Right cardiac atrium (tissue), 5 donors: Measurements from ENCODE around the gene BCAS1. TPM values are rescaled to one million over a fixed set of nuclear protein-coding genes. Genes with fewer than 3 reads are reported as not detected.
A peak's percentile ranks its signal among the peaks of the same experiment; 100 is the strongest.

Source experiments
- ATAC-seq, 2 donors: fragments of 200-7000 bp; cut with Tn5 transposase; one replicate each; pipeline versions ENCODE4 v1.8.0 to v1.9.1; 2020; ENCODE audit warnings: moderate library complexity in 2 of 2, mild to moderate bottlenecking in 1 of 2
- DNase-seq, 3 donors: peaks; one replicate each; pipeline ENCODE4 v3.0.0-alpha.2; 2020
- H3K27ac ChIP-seq: one replicate; pipeline ENCODE4 v1.5.1; 2013; ENCODE audit warnings: mild to moderate bottlenecking, low read length, control low read depth, moderate library complexity
- H3K27me3 ChIP-seq: one replicate; pipeline ENCODE4 v1.6.1; 2013; ENCODE audit not compliant: control insufficient read depth, insufficient read depth
- H3K4me1 ChIP-seq: one replicate; pipeline ENCODE4 v1.6.1; 2013; ENCODE audit warnings: low read length; ENCODE audit not compliant: control insufficient read depth, insufficient read depth
- H3K4me3 ChIP-seq: one replicate; pipeline ENCODE4 v1.5.1; 2013; ENCODE audit warnings: low read length, control low read depth
- H3K9me3 ChIP-seq: one replicate; pipeline ENCODE4 v1.6.1; 2013; ENCODE audit warnings: low read length; ENCODE audit not compliant: control insufficient read depth
- WGBS: extraction: QIAGEN DNeasy Blood & Tissue Kit; methylation state at CpG from one replicate; pipeline ENCODE4 v1.1.7; 2013; 5-methylcytosine and 5-hydroxymethylcytosine counted together
- intact Hi-C, 4 donors: fragments of 100-400 bp; cut with DNase I; formaldehyde crosslinking; loops; one replicate each; pipeline versions ENCODE4 v1.11.0 to v1.14.0; 2022 to 2023
- polyA plus RNA-seq: library from polyadenylated mRNA; stranded (reverse); fragments of 200-250 nt; gene quantifications from one replicate; pipeline ENCODE4 v1.2.3, GENCODE V29; 2013
- total RNA-seq, 4 donors: library from RNA; stranded (reverse); fragmentation: NEBNext Ultra II Directional; extraction: Animal tissue kit (Norgen Biotek cat#: 25700); gene quantifications; one replicate each; pipeline ENCODE4 v1.2.1, GENCODE V29; 2021
- donor health status: healthy with polysubstance abuse.
- donor health status: DM: no; HTN: yes; CAD: no.
- donor health status: DM: no; HTN: no; CAD: no.
- donor health status: DM: no; HTN: yes; CAD: no; lungs with severe emphysema.
- donor health status: DM: yes; HTN: yes; CAD: no.

Gene BCAS1
- total and polyA plus RNA-seq, 5 donors = 0.18 TPM; not detected in 3

GRCh38 chr20:54086507-54087039, 16.2 kb upstream of the BCAS1 start:
- no peaks in the 10 kb centered on the region for H3K9me3 ChIP-seq
- DNase-seq = no peak
- no peaks in the 10 kb centered on the region for H3K4me1 ChIP-seq
- H3K27me3 ChIP-seq = no peaks in the 10 kb centered on the region
- H3K27ac ChIP-seq = no peak overlapping the region
- no peak overlapping the region for H3K4me3 ChIP-seq
- ATAC-seq = peak; percentile 38 to 40
- intact Hi-C loops = no loop called here
- 56% methylated on average over 12 of the region's 12 CpGs for WGBS

GRCh38 chr20:54085910-54086309, 15.5 kb upstream of the BCAS1 start:
- H3K4me3 ChIP-seq = no peak overlapping the region
- H3K4me1 ChIP-seq = no peaks in the 10 kb centered on the region
- 80% methylated on average over 3 of the region's 3 CpGs for WGBS
- ATAC-seq (no peak), DNase-seq (no peak)
- H3K9me3 ChIP-seq = no peaks in the 10 kb centered on the region
- intact Hi-C loops = no loop called here
- H3K27me3 ChIP-seq = no peaks in the 10 kb centered on the region
- H3K27ac ChIP-seq = no peak overlapping the region

- WGBS = 87% methylated on average over 1 of the region's 1 CpG
- intact Hi-C loops = no loop called here
- no peak for ATAC-seq
Measured at GRCh38 chr20:54085425-54085824, 15.0 kb upstream of the BCAS1 start.

GRCh38 chr20:54084727-54085388, 14.5 kb upstream of the BCAS1 start:
- H3K27me3 ChIP-seq = no peaks in the 10 kb centered on the region
- DNase-seq (no peak), ATAC-seq (no peak)
- intact Hi-C loops = no loop called here
- H3K27ac ChIP-seq = no peak overlapping the region
- WGBS = 72% methylated on average over 5 of the region's 5 CpGs
- H3K9me3 ChIP-seq = no peaks in the 10 kb centered on the region
- no peaks in the 10 kb centered on the region for H3K4me1 ChIP-seq
- no peak overlapping the region for H3K4me3 ChIP-seq

More at GRCh38 chr20:54085425-54085824, 15.0 kb upstream of the BCAS1 start:
- no peaks in the 10 kb centered on the region for H3K4me1 ChIP-seq
- H3K27ac ChIP-seq = no peak overlapping the region
- H3K27me3 ChIP-seq = no peaks in the 10 kb centered on the region
- no peaks in the 10 kb centered on the region for H3K9me3 ChIP-seq
- H3K4me3 ChIP-seq = no peak overlapping the region
- DNase-seq = no peak

- no peaks in the 10 kb centered on the region for H3K4me1 ChIP-seq
- ATAC-seq = no peak
- intact Hi-C loops = no loop called here
Measured at GRCh38 chr20:54084193-54084592, 13.8 kb upstream of the BCAS1 start.

GRCh38 chr20:54083459-54083858, 13.1 kb upstream of the BCAS1 start:
- no peak overlapping the region for H3K4me3 ChIP-seq
- H3K27ac ChIP-seq = no peak overlapping the region
- no peak for DNase-seq
- no peaks in the 10 kb centered on the region for H3K4me1 ChIP-seq
- no peaks in the 10 kb centered on the region for H3K27me3 ChIP-seq
- ATAC-seq = no peak
- no peaks in the 10 kb centered on the region for H3K9me3 ChIP-seq
- intact Hi-C loops = no loop called here

More at GRCh38 chr20:54084193-54084592, 13.8 kb upstream of the BCAS1 start:
- DNase-seq = no peak
- Histone ChIP-seq H3K27me3 (no peaks in the 10 kb centered on the region), H3K4me3 (no peak overlapping the region), H3K9me3 (no peaks in the 10 kb centered on the region), H3K27ac (no peak overlapping the region)

GRCh38 chr20:54082100-54082499, 11.7 kb upstream of the BCAS1 start:
- intact Hi-C loops = no loop called here
- 64% methylated on average over 6 of the region's 6 CpGs for WGBS

GRCh38 chr20:54079652-54080051, 9.3 kb upstream of the BCAS1 start:
- Histone ChIP-seq H3K27me3 (no peaks in the 10 kb centered on the region), H3K9me3 (no peaks in the 10 kb centered on the region), H3K4me1 (no peaks in the 10 kb centered on the region), H3K27ac (no peak overlapping the region), H3K4me3 (no peak overlapping the region)
- 62% methylated on average over 3 of the region's 3 CpGs for WGBS
- intact Hi-C loops = no loop called here
- DNase-seq (no peak), ATAC-seq (no peak)

More at GRCh38 chr20:54082100-54082499, 11.7 kb upstream of the BCAS1 start:
- DNase-seq = no peak
- ATAC-seq = no peak
- H3K27ac ChIP-seq = no peak overlapping the region
- H3K4me3 ChIP-seq = no peak overlapping the region
- H3K4me1 ChIP-seq = no peaks in the 10 kb centered on the region
- H3K9me3 ChIP-seq = no peaks in the 10 kb centered on the region
- H3K27me3 ChIP-seq = no peaks in the 10 kb centered on the region

- no peak for DNase-seq
- H3K4me3 ChIP-seq = no peak overlapping the region
- no peaks in the 10 kb centered on the region for H3K4me1 ChIP-seq
- no peak overlapping the region for H3K27ac ChIP-seq
- H3K9me3 ChIP-seq = no peaks in the 10 kb centered on the region
- intact Hi-C loops = no loop called here
- no peak for ATAC-seq
- H3K27me3 ChIP-seq = no peaks in the 10 kb centered on the region
- 63% methylated on average over 7 of the region's 7 CpGs for WGBS
Measured at GRCh38 chr20:54078296-54078984, 8.0 kb upstream of the BCAS1 start.

GRCh38 chr20:54076259-54076658, 5.9 kb upstream of the BCAS1 start:
- H3K27me3 ChIP-seq = no peaks in the 10 kb centered on the region
- ATAC-seq (no peak), DNase-seq (no peak)
- no peak overlapping the region for H3K27ac ChIP-seq
- no peaks in the 10 kb centered on the region for H3K4me1 ChIP-seq
- WGBS = 82% methylated on average over 3 of the region's 3 CpGs
- no peaks in the 10 kb centered on the region for H3K9me3 ChIP-seq
- no peak overlapping the region for H3K4me3 ChIP-seq
- intact Hi-C loops = no loop called here

- ATAC-seq (no peak), DNase-seq (no peak)
- intact Hi-C loops = no loop called here
- Histone ChIP-seq H3K4me1 (no peaks in the 10 kb centered on the region), H3K4me3 (no peak overlapping the region), H3K27me3 (no peaks in the 10 kb centered on the region), H3K9me3 (no peaks in the 10 kb centered on the region), H3K27ac (no peak overlapping the region)
- 56% methylated on average over 1 of the region's 1 CpG for WGBS
Measured at GRCh38 chr20:54075322-54075721, 4.9 kb upstream of the BCAS1 start.
